C4-2B (cell line): ENCODE results near the gene PELO.

Experiments used
- ZFX ChIP-seq: fragments of 450-650 bp; IDR thresholded peaks from 2 replicates; pipeline ENCODE4 v1.6.1; 2017
- TF ChIP-seq, protein P1 (sequence below): fragments of 450-650 bp; conservative IDR thresholded peaks from 2 replicates; pipeline ENCODE4 v1.5.1; 2017; ENCODE audit warnings: mild to moderate bottlenecking

DNA sequence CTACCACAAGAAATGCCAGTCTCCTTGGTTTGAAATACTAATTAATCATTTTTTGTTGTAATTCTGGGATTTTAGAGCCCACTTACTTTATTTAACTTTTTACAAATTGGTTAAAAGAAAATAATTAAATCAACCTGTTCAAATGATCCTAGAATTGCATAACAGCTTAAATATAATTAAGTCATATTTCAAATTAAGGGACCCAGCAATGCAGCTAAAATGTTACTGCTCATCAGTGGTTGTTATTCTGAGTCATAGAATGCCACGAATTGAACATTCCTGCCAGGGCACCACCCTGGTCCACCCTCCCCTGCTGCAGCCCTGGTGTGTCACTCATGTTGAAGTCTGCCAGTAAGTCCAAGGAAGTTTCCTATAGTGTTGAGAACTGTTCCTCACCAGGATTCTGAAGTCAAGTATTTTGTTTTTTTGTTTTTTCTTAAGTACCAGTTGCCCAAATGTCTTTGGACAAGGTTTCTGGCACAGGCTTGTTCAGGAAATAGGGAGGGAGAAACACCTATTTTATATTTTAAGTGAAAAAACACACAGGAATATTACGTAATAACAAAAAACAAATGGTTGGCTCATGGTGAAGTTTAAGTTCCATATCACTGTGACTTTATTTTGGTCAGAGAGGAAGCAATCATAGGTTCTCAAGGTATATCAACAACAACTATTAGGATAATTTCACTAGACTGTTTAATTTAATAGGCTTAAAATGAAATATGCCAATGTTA, 4.3 kb upstream of the PELO start:
- TF ChIP-seq, protein P1, sequence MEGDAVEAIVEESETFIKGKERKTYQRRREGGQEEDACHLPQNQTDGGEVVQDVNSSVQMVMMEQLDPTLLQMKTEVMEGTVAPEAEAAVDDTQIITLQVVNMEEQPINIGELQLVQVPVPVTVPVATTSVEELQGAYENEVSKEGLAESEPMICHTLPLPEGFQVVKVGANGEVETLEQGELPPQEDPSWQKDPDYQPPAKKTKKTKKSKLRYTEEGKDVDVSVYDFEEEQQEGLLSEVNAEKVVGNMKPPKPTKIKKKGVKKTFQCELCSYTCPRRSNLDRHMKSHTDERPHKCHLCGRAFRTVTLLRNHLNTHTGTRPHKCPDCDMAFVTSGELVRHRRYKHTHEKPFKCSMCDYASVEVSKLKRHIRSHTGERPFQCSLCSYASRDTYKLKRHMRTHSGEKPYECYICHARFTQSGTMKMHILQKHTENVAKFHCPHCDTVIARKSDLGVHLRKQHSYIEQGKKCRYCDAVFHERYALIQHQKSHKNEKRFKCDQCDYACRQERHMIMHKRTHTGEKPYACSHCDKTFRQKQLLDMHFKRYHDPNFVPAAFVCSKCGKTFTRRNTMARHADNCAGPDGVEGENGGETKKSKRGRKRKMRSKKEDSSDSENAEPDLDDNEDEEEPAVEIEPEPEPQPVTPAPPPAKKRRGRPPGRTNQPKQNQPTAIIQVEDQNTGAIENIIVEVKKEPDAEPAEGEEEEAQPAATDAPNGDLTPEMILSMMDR = no peak
- TF ChIP-seq ZFX = no peak
